ENCODE measurements around the gene ST8SIA2. TPM values are rescaled to one million over a fixed set of nuclear protein-coding genes. Genes with fewer than 3 reads are reported as not detected.

Gene ST8SIA2
- total RNA-seq, 1 donor from 2014 or later = not detected

DNA sequence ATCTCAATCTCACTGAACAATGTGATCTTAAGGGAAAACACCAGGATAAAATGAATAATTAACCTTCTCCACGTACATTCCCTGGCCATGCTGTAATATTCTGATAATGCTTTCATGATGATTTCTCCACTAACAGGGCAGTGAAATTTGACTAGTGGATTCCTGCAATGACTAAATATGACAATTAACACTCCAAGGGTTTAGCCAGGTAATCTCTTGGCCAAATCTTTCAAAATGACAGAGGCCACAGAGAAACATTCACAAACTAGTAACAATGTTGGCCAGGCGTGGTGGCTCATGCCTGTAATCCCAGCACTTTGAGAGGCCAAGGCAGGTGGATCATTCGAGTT, 31.7 kb upstream of the ST8SIA2 start:
- Histone ChIP-seq H3K27ac (no peak overlapping the region), H3K4me1 (no peaks in the 10 kb centered on the region), H3K9me3 (no peaks in the 10 kb centered on the region), H3K27me3 (no peaks in the 10 kb centered on the region), H3K36me3 (no peaks in the 10 kb centered on the region), H3K4me3 (no peak overlapping the region)
- DNase-seq (ENCODE audit: low spot score in 2 of 2) = no peak
- intact Hi-C loops (cut with DNase I) = no loop called here
- TF ChIP-seq, protein P1, sequence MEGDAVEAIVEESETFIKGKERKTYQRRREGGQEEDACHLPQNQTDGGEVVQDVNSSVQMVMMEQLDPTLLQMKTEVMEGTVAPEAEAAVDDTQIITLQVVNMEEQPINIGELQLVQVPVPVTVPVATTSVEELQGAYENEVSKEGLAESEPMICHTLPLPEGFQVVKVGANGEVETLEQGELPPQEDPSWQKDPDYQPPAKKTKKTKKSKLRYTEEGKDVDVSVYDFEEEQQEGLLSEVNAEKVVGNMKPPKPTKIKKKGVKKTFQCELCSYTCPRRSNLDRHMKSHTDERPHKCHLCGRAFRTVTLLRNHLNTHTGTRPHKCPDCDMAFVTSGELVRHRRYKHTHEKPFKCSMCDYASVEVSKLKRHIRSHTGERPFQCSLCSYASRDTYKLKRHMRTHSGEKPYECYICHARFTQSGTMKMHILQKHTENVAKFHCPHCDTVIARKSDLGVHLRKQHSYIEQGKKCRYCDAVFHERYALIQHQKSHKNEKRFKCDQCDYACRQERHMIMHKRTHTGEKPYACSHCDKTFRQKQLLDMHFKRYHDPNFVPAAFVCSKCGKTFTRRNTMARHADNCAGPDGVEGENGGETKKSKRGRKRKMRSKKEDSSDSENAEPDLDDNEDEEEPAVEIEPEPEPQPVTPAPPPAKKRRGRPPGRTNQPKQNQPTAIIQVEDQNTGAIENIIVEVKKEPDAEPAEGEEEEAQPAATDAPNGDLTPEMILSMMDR (IDR thresholded peaks at IDR 0.05) = no peak

DNA sequence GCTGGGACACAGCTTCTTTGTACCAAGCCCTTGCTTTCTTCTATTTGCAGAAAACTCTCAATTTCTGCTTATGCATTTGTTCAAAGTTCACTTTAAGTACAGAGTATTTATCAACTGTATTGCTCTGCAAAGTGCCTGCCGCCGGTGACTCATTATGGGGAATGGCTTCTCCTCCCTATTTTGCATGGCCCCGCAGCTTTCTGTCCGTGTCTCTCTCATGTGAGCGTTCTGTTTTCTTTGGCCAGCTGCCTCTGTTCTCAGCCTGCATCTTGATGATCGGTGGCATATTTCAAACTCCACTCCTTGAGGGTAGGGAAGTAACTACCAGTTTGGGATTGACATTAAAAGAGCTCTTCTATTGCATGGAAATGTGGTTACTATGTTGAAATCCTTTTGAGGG, 28.6 kb upstream of the ST8SIA2 start:
- H3K36me3 ChIP-seq = no peaks in the 10 kb centered on the region
- TF ChIP-seq, protein P1 (IDR thresholded peaks at IDR 0.05) = no peak
- intact Hi-C loops (cut with DNase I) = no loop called here

DNA sequence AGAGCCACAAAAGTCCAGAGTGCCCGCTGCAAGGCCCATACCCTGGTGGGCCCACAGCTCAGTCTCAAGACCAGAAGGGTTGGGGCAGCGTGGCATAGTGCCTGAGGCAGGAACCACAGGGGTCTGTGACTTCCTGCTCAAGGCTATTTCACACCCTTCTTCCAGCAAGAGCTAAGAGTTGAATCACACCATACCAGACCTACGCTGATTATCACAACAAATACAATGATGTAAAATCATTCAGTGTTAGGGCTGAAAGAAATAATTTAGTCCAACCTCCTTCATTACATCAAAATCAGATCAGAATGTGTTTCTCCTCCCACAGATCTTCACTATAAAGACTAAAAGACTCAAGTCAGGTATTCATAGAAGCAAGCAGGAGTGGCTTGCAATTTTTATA, 27.8 kb upstream of the ST8SIA2 start:
- no peaks in the 10 kb centered on the region for H3K4me1 ChIP-seq
- TF ChIP-seq, protein P1 (IDR thresholded peaks at IDR 0.05) = no peak
- H3K9me3 ChIP-seq = no peaks in the 10 kb centered on the region

More for the DNA sequence above, 28.6 kb upstream of the ST8SIA2 start:
- H3K27me3 ChIP-seq = no peaks in the 10 kb centered on the region
- H3K9me3 ChIP-seq = no peaks in the 10 kb centered on the region
- H3K4me1 ChIP-seq = no peaks in the 10 kb centered on the region
- no peak overlapping the region for H3K4me3 ChIP-seq
- H3K27ac ChIP-seq = no peak overlapping the region
- no peak for DNase-seq (ENCODE audit: low spot score in 2 of 2)

DNA sequence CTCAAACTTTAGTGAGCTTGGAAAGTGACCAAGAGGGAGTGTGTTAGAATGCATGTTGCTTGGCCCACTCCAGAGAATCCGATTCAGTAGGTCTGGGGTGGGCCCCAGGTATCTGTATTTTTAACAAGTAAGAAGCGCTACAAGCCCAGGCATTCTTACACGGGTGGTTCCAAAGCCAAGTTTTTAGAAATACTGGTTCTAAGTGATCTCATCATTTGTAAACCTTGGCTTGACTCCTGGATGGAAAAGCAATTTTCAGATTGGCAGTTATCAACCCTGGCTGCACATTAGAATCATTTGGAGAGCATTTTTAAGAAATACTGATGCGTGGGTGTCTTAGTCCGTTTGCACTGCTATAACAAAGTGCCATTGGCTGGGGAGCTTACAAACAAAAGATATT, 27.3 kb upstream of the ST8SIA2 start:
- TF ChIP-seq, protein P1 (IDR thresholded peaks at IDR 0.05) = no peak
- H3K27ac ChIP-seq = no peak overlapping the region
- H3K9me3 ChIP-seq = no peaks in the 10 kb centered on the region
- H3K4me3 ChIP-seq = no peak overlapping the region
- intact Hi-C loops (cut with DNase I) = no loop called here
- no peaks in the 10 kb centered on the region for H3K4me1 ChIP-seq
- H3K27me3 ChIP-seq = no peaks in the 10 kb centered on the region
- DNase-seq (ENCODE audit: low spot score in 2 of 2) = no peak
- H3K36me3 ChIP-seq = no peaks in the 10 kb centered on the region

More for the DNA sequence above, 27.8 kb upstream of the ST8SIA2 start:
- intact Hi-C loops (cut with DNase I) = no loop called here
- no peaks in the 10 kb centered on the region for H3K27me3 ChIP-seq
- H3K36me3 ChIP-seq = no peaks in the 10 kb centered on the region
- DNase-seq (ENCODE audit: low spot score in 2 of 2) = no peak
- H3K4me3 ChIP-seq = no peak overlapping the region
- H3K27ac ChIP-seq = no peak overlapping the region

DNA sequence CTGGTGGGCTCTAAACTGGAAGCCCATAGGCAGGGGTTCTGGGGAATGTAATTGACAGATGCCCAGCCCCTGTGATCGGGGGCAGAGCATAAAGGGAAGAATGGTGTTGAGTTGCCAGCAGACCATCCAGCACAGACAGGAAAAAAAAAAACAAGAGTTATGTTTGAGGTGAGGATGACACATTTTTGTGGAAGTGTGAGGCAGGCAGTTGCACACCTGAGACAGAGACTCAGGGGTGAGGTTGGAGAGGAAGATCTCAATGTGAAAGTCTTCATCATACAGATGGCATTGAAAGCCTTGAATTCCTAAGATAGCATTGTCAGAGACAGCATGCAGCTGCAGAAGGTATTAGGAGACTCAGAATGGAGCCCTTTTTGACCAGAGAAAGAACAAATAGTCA, 18.6 kb upstream of the ST8SIA2 start:
- no peaks in the 10 kb centered on the region for H3K36me3 ChIP-seq
- H3K9me3 ChIP-seq = no peaks in the 10 kb centered on the region
- no peaks in the 10 kb centered on the region for H3K27me3 ChIP-seq
- intact Hi-C loops (cut with DNase I) = no loop called here
- TF ChIP-seq, protein P1 (IDR thresholded peaks at IDR 0.05) = no peak
- no peak for DNase-seq (ENCODE audit: low spot score in 2 of 2)
- no peak overlapping the region for H3K27ac ChIP-seq
- H3K4me3 ChIP-seq = no peak overlapping the region
- H3K4me1 ChIP-seq = no peaks in the 10 kb centered on the region

DNA sequence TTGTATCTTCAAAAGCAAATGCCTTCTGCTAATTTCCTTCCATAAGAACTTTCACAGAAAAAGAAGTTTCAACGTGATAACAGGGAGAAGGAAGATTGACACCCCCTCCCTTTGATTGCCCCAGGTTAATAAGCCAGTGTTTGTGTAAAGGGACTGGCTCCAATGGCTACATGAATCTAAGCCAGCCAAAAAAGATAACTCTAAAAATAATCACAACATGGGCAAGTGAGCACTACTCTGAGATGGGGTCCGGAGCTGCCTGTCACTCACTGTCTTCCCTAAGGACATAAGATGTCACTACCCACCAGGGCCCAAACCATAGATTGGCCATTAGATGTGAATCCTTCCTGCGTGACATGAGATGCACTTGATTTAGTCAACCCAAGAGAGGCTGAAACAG, 17.6 kb upstream of the ST8SIA2 start:
- intact Hi-C loops (cut with DNase I) = no loop called here
- Histone ChIP-seq H3K9me3 (no peaks in the 10 kb centered on the region), H3K27me3 (no peaks in the 10 kb centered on the region), H3K27ac (no peak overlapping the region), H3K36me3 (no peaks in the 10 kb centered on the region), H3K4me3 (no peak overlapping the region), H3K4me1 (no peaks in the 10 kb centered on the region)
- TF ChIP-seq, protein P1 (IDR thresholded peaks at IDR 0.05) = no peak
- DNase-seq (ENCODE audit: low spot score in 2 of 2) = no peak

Data from ascending aorta (tissue), 2 donors.